ENCODE data around the gene LGR6.

LGR6 gene

DNA sequence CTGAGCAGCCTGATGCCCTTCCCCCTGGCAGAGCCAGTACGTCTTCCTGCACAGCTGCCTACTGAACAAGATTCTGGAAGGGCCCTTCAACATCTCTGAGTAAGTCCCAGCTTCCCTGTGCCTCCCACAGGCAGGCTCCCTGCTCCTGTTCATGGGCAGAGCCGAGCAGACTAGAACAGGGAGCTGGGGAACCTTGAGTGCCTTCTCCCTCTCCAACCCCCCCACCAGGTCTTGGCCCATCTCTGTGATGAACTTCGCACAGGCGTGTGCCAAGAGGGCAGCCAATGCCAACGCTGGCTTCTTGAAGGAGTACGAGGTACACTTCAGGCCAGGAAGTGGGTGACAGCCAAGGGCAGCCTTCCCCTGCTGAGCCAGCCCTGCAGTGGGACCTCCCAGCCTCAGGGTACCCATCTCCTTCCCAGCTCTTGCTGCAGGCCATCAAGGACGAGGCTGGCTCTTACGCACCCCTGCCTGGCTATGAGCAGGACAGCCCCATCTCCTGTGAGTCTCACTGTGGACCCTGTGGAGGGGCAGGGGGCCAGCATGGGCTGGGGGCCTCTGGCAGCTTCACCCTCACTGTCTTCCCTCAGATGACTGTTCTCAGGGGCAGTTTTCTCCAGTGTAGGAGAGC is 6.4 kb upstream of the LGR6 start:
- Histone ChIP-seq H3K4me2 (ENCODE audit: low read depth, low read length) (no peak overlapping the region), H3K79me2 (ENCODE audit: low read length) (no peaks in the 10 kb centered on the region), H2AFZ (ENCODE audit: low read length) (no peak overlapping the region), H3K27me3 (replicated peaks; ENCODE audit: insufficient read depth, low read length) (peaks cover 46% of the 10 kb centered on the region), H3K9ac (ENCODE audit: low read length) (no peak overlapping the region), H3K27ac (ENCODE audit: low read length) (no peak overlapping the region), H4K20me1 (ENCODE audit: insufficient read depth, low read length) (no peaks in the 10 kb centered on the region), H3K9me2 (replicated peaks; ENCODE audit: insufficient read depth, low read length) (no peaks in the 10 kb centered on the region), H3K4me1 (ENCODE audit: low read length) (no peaks in the 10 kb centered on the region), H3K4me3 (ENCODE audit: low read length) (no peak overlapping the region), H3K9me3 (replicated peaks; ENCODE audit: insufficient read depth, low read length) (no peaks in the 10 kb centered on the region), H3F3A (ENCODE audit: insufficient read depth, low read length) (no peaks in the 10 kb centered on the region), H3K36me3 (replicated peaks; ENCODE audit: insufficient read depth, low read length) (no peaks in the 10 kb centered on the region)
- DNase-seq = no peak
- TF ChIP-seq EZH2 (optimal IDR thresholded peaks at IDR 0.05; ENCODE audit: low read depth, low read length) (no peak), CTCF (IDR thresholded peaks at IDR 0.05; ENCODE audit: low read length) (no peak), EZH2phosphoT487 (IDR thresholded peaks at IDR 0.05; ENCODE audit: low read length) (no peak)

DNA sequence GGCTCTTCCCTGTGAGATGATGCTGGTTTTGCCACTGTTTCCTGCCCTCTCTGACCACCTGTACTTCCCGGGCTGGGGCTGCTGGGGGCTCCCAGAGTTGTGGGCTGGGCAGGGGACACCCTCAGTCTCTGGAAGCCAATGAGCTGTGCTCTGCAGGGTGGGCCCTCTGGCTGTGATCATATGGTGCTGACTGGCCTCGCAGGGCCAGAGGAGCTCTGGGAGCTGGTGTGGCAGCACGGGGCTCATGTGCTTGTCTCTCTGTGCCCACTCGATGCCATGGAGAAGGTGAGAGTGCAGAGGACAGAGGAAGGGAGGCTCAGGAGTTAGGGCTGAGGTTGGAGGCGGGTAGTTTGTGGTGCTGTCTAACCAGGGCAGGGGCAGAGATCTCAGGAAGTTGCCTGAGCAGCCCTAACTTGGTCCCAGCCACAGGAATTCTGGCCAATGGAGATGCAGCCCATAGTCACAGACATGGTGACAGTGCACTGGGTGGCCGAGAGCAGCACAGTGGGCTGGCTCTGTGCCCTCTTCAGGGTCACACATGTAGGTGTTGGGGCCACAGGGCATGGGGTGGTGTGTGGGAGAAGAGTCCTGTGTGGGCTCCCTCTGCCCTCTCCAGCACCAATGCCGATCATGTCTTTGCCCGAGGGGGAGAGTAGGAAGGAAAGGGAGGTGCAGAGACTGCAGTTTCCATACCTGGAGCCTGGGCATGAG is 5.7 kb upstream of the LGR6 start:
- no peak for DNase-seq
- Histone ChIP-seq H3K9me2 (replicated peaks; ENCODE audit: insufficient read depth, low read length) (no peaks in the 10 kb centered on the region), H3K79me2 (ENCODE audit: low read length) (no peaks in the 10 kb centered on the region), H3K36me3 (replicated peaks; ENCODE audit: insufficient read depth, low read length) (no peaks in the 10 kb centered on the region), H3F3A (ENCODE audit: insufficient read depth, low read length) (no peaks in the 10 kb centered on the region), H3K9ac (ENCODE audit: low read length) (no peak overlapping the region), H2AFZ (ENCODE audit: low read length) (no peak overlapping the region), H3K4me2 (ENCODE audit: low read depth, low read length) (no peak overlapping the region), H4K20me1 (ENCODE audit: insufficient read depth, low read length) (no peaks in the 10 kb centered on the region), H3K4me1 (ENCODE audit: low read length) (no peaks in the 10 kb centered on the region), H3K27me3 (replicated peaks; ENCODE audit: insufficient read depth, low read length) (peaks cover 52% of the 10 kb centered on the region), H3K4me3 (ENCODE audit: low read length) (no peak overlapping the region), H3K9me3 (replicated peaks; ENCODE audit: insufficient read depth, low read length) (no peaks in the 10 kb centered on the region), H3K27ac (ENCODE audit: low read length) (no peak overlapping the region)
- no peak for TF ChIP-seq EZH2phosphoT487 (IDR thresholded peaks at IDR 0.05; ENCODE audit: low read length)
- no peak for TF ChIP-seq CTCF (IDR thresholded peaks at IDR 0.05; ENCODE audit: low read length)
- no peak for TF ChIP-seq EZH2 (optimal IDR thresholded peaks at IDR 0.05; ENCODE audit: low read depth, low read length)

- no peak overlapping the region for H3K4me2 ChIP-seq (ENCODE audit: low read depth, low read length)
- H2AFZ ChIP-seq (ENCODE audit: low read length) = no peak overlapping the region
- H4K20me1 ChIP-seq (ENCODE audit: insufficient read depth, low read length) = no peaks in the 10 kb centered on the region
- no peaks in the 10 kb centered on the region for H3K9me3 ChIP-seq (replicated peaks; ENCODE audit: insufficient read depth, low read length)
- no peak for TF ChIP-seq EZH2phosphoT487 (IDR thresholded peaks at IDR 0.05; ENCODE audit: low read length)
- TF ChIP-seq CTCF (IDR thresholded peaks at IDR 0.05; ENCODE audit: low read length) = peak; percentile 72
- peak; percentile 83 for DNase-seq
- H3K79me2 ChIP-seq (ENCODE audit: low read length) = no peaks in the 10 kb centered on the region
- H3K9ac ChIP-seq (ENCODE audit: low read length) = no peak overlapping the region
- no peaks in the 10 kb centered on the region for H3K9me2 ChIP-seq (replicated peaks; ENCODE audit: insufficient read depth, low read length)
- no peak overlapping the region for H3K4me3 ChIP-seq (ENCODE audit: low read length)
- no peak overlapping the region for H3K27ac ChIP-seq (ENCODE audit: low read length)
- H3K4me1 ChIP-seq (ENCODE audit: low read length) = no peaks in the 10 kb centered on the region
- H3F3A ChIP-seq (ENCODE audit: insufficient read depth, low read length) = no peaks in the 10 kb centered on the region
- peaks cover 66% of the 10 kb centered on the region for H3K27me3 ChIP-seq (replicated peaks; ENCODE audit: insufficient read depth, low read length)
- H3K36me3 ChIP-seq (replicated peaks; ENCODE audit: insufficient read depth, low read length) = no peaks in the 10 kb centered on the region
Observed at GRCh38 chr1:202189001-202189790, 4.4 kb upstream of the LGR6 start.

Measured in MM.1S (cell line).